KMS-11 (cell line): ENCODE measurements around the gene SLC5A3.

Source experiments
- H2AFZ ChIP-seq: fragments of 200-600 bp; sonication (generic); 2 replicates; pipeline ENCODE4 v1.6.1; 2016; ENCODE audit warnings: antibody characterized with exemption, mixed run types, low read depth
- H3K27ac ChIP-seq: fragments of 200-600 bp; sonication (generic); 2 replicates; pipeline ENCODE4 v1.6.1; 2016; ENCODE audit warnings: mild to moderate bottlenecking, mixed run types
- H3K27me3 ChIP-seq: fragments of 200-600 bp; sonication (generic); 2 replicates; pipeline ENCODE4 v1.6.1; 2017; ENCODE audit warnings: mild to moderate bottlenecking, low read depth, mixed run types, moderate library complexity; ENCODE audit not compliant: insufficient read depth
- H3K36me3 ChIP-seq: fragments of 200-600 bp; sonication (generic); 2 replicates; pipeline ENCODE4 v1.6.1; 2017; ENCODE audit warnings: mild to moderate bottlenecking, mixed run types; ENCODE audit not compliant: insufficient read depth
- H3K4me1 ChIP-seq: fragments of 200-600 bp; sonication (generic); 2 replicates; pipeline ENCODE4 v1.6.1; 2016; ENCODE audit warnings: mild to moderate bottlenecking, low read depth, mixed run types; ENCODE audit not compliant: poor library complexity, severe bottlenecking
- H3K4me2 ChIP-seq: fragments of 200-600 bp; sonication (generic); 2 replicates; pipeline ENCODE4 v1.7.0; 2016; ENCODE audit warnings: mild to moderate bottlenecking, mixed run types
- H3K4me3 ChIP-seq: fragments of 200-600 bp; sonication (generic); IDR thresholded peaks from 2 replicates; pipeline ENCODE4 v1.6.1; 2017; ENCODE audit warnings: low read depth, low read length, mixed read lengths; ENCODE audit not compliant: insufficient read depth
- H3K79me2 ChIP-seq: fragments of 200-600 bp; sonication (generic); 2 replicates; pipeline ENCODE4 v1.6.1; 2016; ENCODE audit warnings: low read depth, mixed run types; ENCODE audit not compliant: insufficient read depth
- H3K9ac ChIP-seq: fragments of 200-600 bp; sonication (generic); 2 replicates; pipeline ENCODE4 v1.6.1; 2016; ENCODE audit warnings: mild to moderate bottlenecking, mixed run types
- H4K20me1 ChIP-seq: fragments of 200-600 bp; sonication (generic); 2 replicates; pipeline ENCODE4 v1.6.1; 2016; ENCODE audit warnings: mild to moderate bottlenecking, mixed run types; ENCODE audit not compliant: insufficient read depth
- CTCF ChIP-seq: fragments of 200-600 bp; sonication (generic); conservative IDR thresholded peaks from 2 replicates; pipeline ENCODE4 v1.6.1; 2017; ENCODE audit warnings: low read depth, mild to moderate bottlenecking, antibody characterized with exemption, low read length, moderate library complexity, mixed read lengths

SLC5A3 gene

GRCh38 chr21:34092262-34092921, 19.0 kb downstream of the SLC5A3 start:
- no peaks in the 10 kb centered on the region; the same call in 1 of the 2 replicates for H3K36me3 ChIP-seq
- no peak for TF ChIP-seq CTCF
- no peak overlapping the region for H2AFZ ChIP-seq
- H3K4me3 ChIP-seq = no peak overlapping the region
- H3K27ac ChIP-seq = no peak overlapping the region
- H3K4me2 ChIP-seq = no peak overlapping the region
- no peaks in the 10 kb centered on the region for H4K20me1 ChIP-seq
- H3K27me3 ChIP-seq = no peaks in the 10 kb centered on the region
- H3K9ac ChIP-seq = no peak overlapping the region
- no peaks in the 10 kb centered on the region for H3K4me1 ChIP-seq
- H3K79me2 ChIP-seq = peaks cover 37% of the 10 kb centered on the region; the same call in 1 of the 2 replicates

- Histone ChIP-seq H3K4me2 (no peak overlapping the region), H3K79me2 (peaks cover 33% of the 10 kb centered on the region; the same call in 1 of the 2 replicates), H3K27ac (no peak overlapping the region), H3K36me3 (no peaks in the 10 kb centered on the region; the same call in 1 of the 2 replicates), H3K4me3 (no peak overlapping the region), H4K20me1 (no peaks in the 10 kb centered on the region), H2AFZ (no peak overlapping the region), H3K27me3 (no peaks in the 10 kb centered on the region), H3K4me1 (no peaks in the 10 kb centered on the region), H3K9ac (no peak overlapping the region)
- TF ChIP-seq CTCF = no peak
Observed at GRCh38 chr21:34093083-34093482, 19.7 kb downstream of the SLC5A3 start.

- no peaks in the 10 kb centered on the region for H3K27me3 ChIP-seq
- no peak overlapping the region for H3K27ac ChIP-seq
- no peak overlapping the region for H3K9ac ChIP-seq
- H3K79me2 ChIP-seq = peaks cover 22% of the 10 kb centered on the region; the same call in 1 of the 2 replicates
- H3K4me1 ChIP-seq = no peaks in the 10 kb centered on the region
- no peak overlapping the region for H3K4me2 ChIP-seq
- no peak for TF ChIP-seq CTCF
- no peak overlapping the region for H2AFZ ChIP-seq
- H3K36me3 ChIP-seq = no peaks in the 10 kb centered on the region; the same call in 1 of the 2 replicates
- H3K4me3 ChIP-seq = no peak overlapping the region
- H4K20me1 ChIP-seq = no peaks in the 10 kb centered on the region
Observed at GRCh38 chr21:34094949-34095348, 21.6 kb downstream of the SLC5A3 start.

- H3K79me2 ChIP-seq = peaks cover 8% of the 10 kb centered on the region; the same call in 1 of the 2 replicates
- TF ChIP-seq CTCF = no peak
- H3K4me2 ChIP-seq = no peak overlapping the region
- H3K36me3 ChIP-seq = no peaks in the 10 kb centered on the region; the same call in 1 of the 2 replicates
- no peak overlapping the region for H2AFZ ChIP-seq
- H3K4me3 ChIP-seq = no peak overlapping the region
- H3K4me1 ChIP-seq = no peaks in the 10 kb centered on the region
- H4K20me1 ChIP-seq = no peaks in the 10 kb centered on the region
- no peaks in the 10 kb centered on the region for H3K27me3 ChIP-seq
- no peak overlapping the region for H3K27ac ChIP-seq
- H3K9ac ChIP-seq = no peak overlapping the region
Observed at GRCh38 chr21:34097442-34097841, 24.1 kb downstream of the SLC5A3 start.
